ENCODE results near the gene C3. TPM values are rescaled to one million over a fixed set of nuclear protein-coding genes. Genes with fewer than 3 reads are reported as not detected.
A peak's percentile ranks its signal among the peaks of the same experiment; 100 is the strongest.

Gene C3
- total RNA-seq (2022) (517 and 658 TPM in 2 replicates), Bru-seq, nascent RNA (percentile 71 among the genes with signal in this experiment), BruChase-seq, experiment 1, labeled RNA remaining after a 6-hour chase (percentile 95 among the genes with signal in this experiment), BruChase-seq, experiment 2, labeled RNA remaining after a 2-hour chase (percentile 89 among the genes with signal in this experiment)
- long read RNA-seq, full-length matches to known transcripts, result 17 of 137 reads
- long read RNA-seq, partial matches to known transcripts, result 105 of 137 reads
- long read RNA-seq, other reads (novel, unspliced or antisense), result 15 of 137 reads

DNA sequence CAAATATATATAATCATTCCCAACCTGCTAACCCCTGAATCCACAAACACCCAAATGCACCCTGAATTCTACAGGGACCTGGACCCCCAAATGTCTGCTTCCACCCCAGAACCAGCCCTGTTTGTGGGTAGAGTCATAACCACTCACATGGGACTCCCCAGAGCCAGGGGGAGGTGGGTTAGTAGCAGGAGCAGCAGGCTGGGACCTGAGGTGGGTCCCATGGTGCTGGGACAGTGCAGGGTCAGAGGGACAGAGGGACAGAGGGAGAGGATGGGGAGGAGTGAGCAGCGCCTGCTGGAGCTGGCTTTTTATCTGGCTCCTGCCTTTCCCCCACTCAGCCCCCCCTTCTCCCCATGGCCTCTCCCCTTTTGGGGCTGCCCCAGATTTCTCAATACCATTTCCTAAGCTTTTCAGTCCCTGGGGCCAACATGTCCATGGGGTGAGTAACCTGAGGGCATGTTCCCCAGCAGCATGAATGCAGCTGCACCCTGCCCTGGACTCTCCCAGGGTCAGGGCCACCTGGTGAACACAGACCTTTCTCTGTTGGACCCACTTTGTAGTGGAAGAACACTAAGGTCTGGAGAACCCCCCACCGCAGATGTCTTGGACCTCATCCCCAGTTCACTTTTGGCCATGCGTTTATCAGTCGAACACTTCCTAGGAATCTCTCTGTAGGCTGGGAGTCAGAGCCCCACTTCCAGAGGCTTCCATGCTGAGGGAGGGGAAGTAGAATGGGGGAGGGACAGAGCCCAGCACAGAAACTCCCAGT, at the start of gene C3:
C3 (minus strand) TSS at position 282 of the 769 bp plus-strand sequence; CDS start at position 221, 61 bp downstream.
- Mint-ChIP-seq H3K4me3 (ENCODE audit: low read depth, unreplicated experiment) (peak within 1 kb of the TSS; percentile 82), H3K27ac (ENCODE audit: unreplicated experiment) (peak within 1 kb of the TSS; percentile 72), H3K4me1 (ENCODE audit: low read depth, unreplicated experiment) (peaks cover 69% of the 10 kb centered on the region), H3K27me3 (ENCODE audit: unreplicated experiment) (no peaks in the 10 kb centered on the region), H3K9me3 (ENCODE audit: low read depth, unreplicated experiment) (peaks cover 4% of the 10 kb centered on the region), H3K36me3 (ENCODE audit: insufficient read depth, unreplicated experiment) (peaks cover 46% of the 10 kb centered on the region)
- peak; percentile 57 for DNase-seq
- CTCF ChIA-PET, result no interaction called here
- TF ChIP-seq CTCF (IDR thresholded peaks at IDR 0.05; ENCODE audit: unreplicated experiment), result no peak
- intact Hi-C loops (cut with micrococcal nuclease; ENCODE audit: unreplicated experiment), result no loop called here
- no TSS peak for BruUV-seq (replicated peaks)

DNA sequence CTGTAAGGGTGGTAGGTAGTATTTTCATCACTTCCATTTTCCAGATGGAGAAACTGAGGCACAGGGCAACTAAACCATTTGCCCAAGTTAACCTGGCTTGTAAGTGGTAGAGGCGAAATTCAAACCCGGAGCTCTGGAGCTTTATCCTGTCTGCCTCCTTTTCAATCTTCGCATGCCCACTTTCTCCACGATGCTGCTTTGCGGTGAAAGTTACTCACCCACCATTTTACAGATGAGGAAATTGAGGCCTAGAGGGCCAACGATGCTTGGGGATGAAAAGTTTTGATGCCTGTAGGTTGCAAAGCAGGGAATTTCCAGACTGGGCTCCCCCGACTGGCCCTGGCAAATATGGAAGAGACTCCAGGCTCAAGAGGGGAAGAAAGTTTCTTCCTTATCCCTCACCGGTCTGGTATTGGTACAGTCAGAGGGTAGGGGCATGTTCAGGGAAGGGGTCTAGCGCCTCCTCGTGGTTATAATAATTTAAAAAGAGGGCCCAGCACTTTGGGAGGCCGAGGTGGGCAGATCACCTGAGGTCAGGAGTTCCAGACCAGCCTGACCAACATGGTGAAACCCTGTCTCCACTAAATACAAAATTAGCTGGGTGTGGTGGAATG, 48.7 kb upstream of the C3 start:
- H3K4me3 Mint-ChIP-seq (ENCODE audit: low read depth, unreplicated experiment), result no peak overlapping the region

DNA sequence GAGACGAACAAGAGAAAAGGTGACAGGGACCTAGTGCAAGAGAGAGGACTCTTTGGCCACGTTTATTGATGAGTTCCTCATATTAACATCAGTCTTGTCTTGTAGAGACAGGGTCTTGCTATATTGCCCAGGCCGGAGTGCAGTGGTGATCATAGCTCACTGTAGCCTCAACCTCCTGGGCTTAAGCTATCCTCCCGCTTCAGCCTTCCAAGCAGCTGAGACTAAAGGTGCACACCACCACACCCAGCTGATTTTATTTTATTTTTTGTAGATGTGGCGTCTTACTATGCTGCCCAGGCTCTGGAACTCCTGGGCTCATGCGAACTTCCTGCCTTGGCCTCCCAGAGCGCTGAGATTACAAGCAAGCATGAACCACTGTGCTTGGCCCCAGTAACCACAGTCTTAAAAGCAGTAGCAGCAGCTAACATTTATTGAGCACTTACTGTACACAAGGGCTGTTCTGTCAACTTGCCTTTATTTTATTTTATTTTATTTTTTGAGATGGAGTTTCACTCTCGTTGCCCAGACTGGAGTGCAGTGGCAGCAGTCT, 47.9 kb upstream of the C3 start:
- TSS peak; percentile 49 for BruUV-seq (replicated peaks)
- CTCF ChIA-PET, result interaction anchor here (0.7 to 1.7 kb wide), 4 partner anchors 30 to 95 kb away, joined by 3 to 8 read pairs (median 4); no protein-coding TSS in a partner anchor
- peak overlapping the region; percentile 94 for H3K27ac Mint-ChIP-seq (ENCODE audit: unreplicated experiment)

More for the DNA sequence above, 48.7 kb upstream of the C3 start:
- TF ChIP-seq CTCF (IDR thresholded peaks at IDR 0.05; ENCODE audit: unreplicated experiment), result no peak
- intact Hi-C loops (cut with micrococcal nuclease; ENCODE audit: unreplicated experiment), result no loop called here
- Mint-ChIP-seq H3K36me3 (ENCODE audit: insufficient read depth, unreplicated experiment) (peaks cover 39% of the 10 kb centered on the region), H3K4me1 (ENCODE audit: low read depth, unreplicated experiment) (peaks cover 12% of the 10 kb centered on the region), H3K27ac (ENCODE audit: unreplicated experiment) (no peak overlapping the region), H3K27me3 (ENCODE audit: unreplicated experiment) (no peaks in the 10 kb centered on the region), H3K9me3 (ENCODE audit: low read depth, unreplicated experiment) (peaks cover 3% of the 10 kb centered on the region)
- CTCF ChIA-PET, result interaction anchor here (1.7 kb wide), 1 partner anchor 12 kb away, joined by 3 read pairs; no protein-coding TSS in a partner anchor
- DNase-seq, result no peak
- no TSS peak for BruUV-seq (replicated peaks)

More for the DNA sequence above, 47.9 kb upstream of the C3 start:
- intact Hi-C loops (cut with micrococcal nuclease; ENCODE audit: unreplicated experiment), result no loop called here
- DNase-seq, result no peak
- H3K27me3 Mint-ChIP-seq (ENCODE audit: unreplicated experiment), result no peaks in the 10 kb centered on the region
- TF ChIP-seq CTCF (IDR thresholded peaks at IDR 0.05; ENCODE audit: unreplicated experiment), result no peak
- peaks cover 41% of the 10 kb centered on the region for H3K36me3 Mint-ChIP-seq (ENCODE audit: insufficient read depth, unreplicated experiment)
- H3K4me1 Mint-ChIP-seq (ENCODE audit: low read depth, unreplicated experiment), result peaks cover 12% of the 10 kb centered on the region
- peak overlapping the region; percentile 78 for H3K4me3 Mint-ChIP-seq (ENCODE audit: low read depth, unreplicated experiment)
- H3K9me3 Mint-ChIP-seq (ENCODE audit: low read depth, unreplicated experiment), result peaks cover 3% of the 10 kb centered on the region
